Duodenal mucosa (tissue), 2 donors: ENCODE data around the gene TEX35.

Experiments
- H3K27ac ChIP-seq: one replicate; pipeline ENCODE4 v1.7.0; 2013; ENCODE audit warnings: low read depth, low read length
- H3K27me3 ChIP-seq, 2 donors: one replicate each; pipeline ENCODE4 v1.7.0; 2013; ENCODE audit warnings: low read length in 2 of 2, control low read depth in 1 of 2; ENCODE audit not compliant: insufficient read depth in 2 of 2, control insufficient read depth in 1 of 2
- H3K36me3 ChIP-seq, 2 donors: one replicate each; pipeline ENCODE4 v1.7.0; 2013; ENCODE audit warnings: low read length in 2 of 2, control low read depth in 1 of 2; ENCODE audit not compliant: insufficient read depth in 2 of 2, control insufficient read depth in 1 of 2
- H3K4me1 ChIP-seq, 2 donors: one replicate each; pipeline ENCODE4 v1.7.0; 2013; ENCODE audit warnings: low read length in 2 of 2, control low read depth in 1 of 2; ENCODE audit not compliant: insufficient read depth in 2 of 2, control insufficient read depth in 1 of 2
- H3K4me3 ChIP-seq, 2 donors: one replicate each; pipeline ENCODE4 v1.7.0; 2013; ENCODE audit warnings: low read length in 2 of 2, low read depth in 1 of 2
- H3K9ac ChIP-seq, 2 donors: one replicate each; pipeline ENCODE4 v1.7.0; 2013; ENCODE audit warnings: low read length in 2 of 2, low read depth in 1 of 2
- H3K9me3 ChIP-seq, 2 donors: one replicate each; pipeline ENCODE4 v1.7.0; 2013; ENCODE audit warnings: low read length in 2 of 2, control low read depth in 1 of 2; ENCODE audit not compliant: control insufficient read depth in 1 of 2

Gene TEX35

DNA sequence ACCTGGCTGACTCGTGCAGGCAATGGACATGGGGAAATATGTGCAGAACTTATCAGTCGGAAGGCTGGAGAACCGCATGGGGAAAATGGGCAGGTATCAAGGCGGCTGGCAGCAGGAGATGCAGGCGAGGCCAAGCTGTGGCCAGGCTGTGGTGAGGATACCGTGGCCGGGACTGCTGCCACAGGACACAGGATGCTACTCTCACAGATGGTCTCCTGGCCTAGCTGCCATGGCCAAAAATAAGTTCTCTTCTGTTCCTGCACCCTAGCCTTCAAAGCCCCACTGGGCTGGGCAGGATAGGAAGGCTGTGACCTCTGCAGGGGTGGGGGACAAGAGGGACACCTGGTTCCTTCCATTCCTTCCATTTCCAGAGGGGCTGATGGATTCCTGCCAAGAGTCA, 26.4 kb downstream of the TEX35 start:
- Histone ChIP-seq H3K27ac (no peak overlapping the region), H3K4me1 (peaks cover 41% of the 10 kb centered on the region in 2 donors), H3K27me3 (no peaks in the 10 kb centered on the region)

GRCh38 chr1:178540204-178540603, 27.3 kb downstream of the TEX35 start:
- Histone ChIP-seq H3K27me3 (no peaks in the 10 kb centered on the region), H3K9ac (no peak overlapping the region), H3K4me3 (no peak overlapping the region), H3K27ac (no peak overlapping the region), H3K4me1 (peaks cover 41 to 49% of the 10 kb centered on the region in 2 donors), H3K9me3 (no peaks in the 10 kb centered on the region), H3K36me3 (no peaks in the 10 kb centered on the region)

More for the DNA sequence above, 26.4 kb downstream of the TEX35 start:
- Histone ChIP-seq H3K36me3 (no peaks in the 10 kb centered on the region), H3K9ac (no peak overlapping the region), H3K9me3 (no peaks in the 10 kb centered on the region), H3K4me3 (no peak overlapping the region)

DNA sequence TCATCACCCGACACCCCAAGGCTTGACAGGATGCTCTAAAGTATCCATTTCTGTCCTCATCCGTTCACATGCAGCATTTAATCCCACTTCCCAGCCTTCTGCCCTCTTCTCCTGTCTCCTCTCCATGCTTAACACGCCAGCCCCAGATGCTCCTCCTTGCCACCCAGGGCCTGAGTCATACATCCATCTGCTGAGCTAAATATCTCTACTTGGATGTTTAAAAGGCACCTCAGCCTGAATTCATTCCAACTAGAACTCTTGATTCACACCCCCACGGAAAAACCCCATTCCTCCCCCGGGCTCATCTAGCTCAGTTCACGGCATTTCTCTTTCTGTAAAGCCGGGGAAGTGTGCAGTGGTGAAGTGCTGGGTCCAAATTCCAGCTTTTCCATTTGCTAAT, 27.7 kb downstream of the TEX35 start:
- Histone ChIP-seq H3K27me3 (no peaks in the 10 kb centered on the region), H3K9ac (no peak overlapping the region), H3K27ac (no peak overlapping the region), H3K4me3 (no peak overlapping the region), H3K36me3 (no peaks in the 10 kb centered on the region), H3K9me3 (no peaks in the 10 kb centered on the region), H3K4me1 (peaks cover 41 to 49% of the 10 kb centered on the region in 2 donors)

- H3K4me3 ChIP-seq: peak overlapping the region; percentile 97 to 99
Observed at GRCh38 chr1:178541379-178541778, 28.5 kb downstream of the TEX35 start.

GRCh38 chr1:178541829-178542553, 29.1 kb downstream of the TEX35 start:
- H3K4me3 ChIP-seq: peak overlapping the region; percentile 97 to 99
- H3K9ac ChIP-seq: peak overlapping the region; percentile 92 to 96
- H3K36me3 ChIP-seq: peaks cover 0 to 2% of the 10 kb centered on the region in 2 donors
- no peaks in the 10 kb centered on the region for H3K9me3 ChIP-seq
- peaks cover 32 to 39% of the 10 kb centered on the region in 2 donors for H3K4me1 ChIP-seq
- H3K27me3 ChIP-seq: no peaks in the 10 kb centered on the region
- H3K27ac ChIP-seq: peak overlapping the region; percentile 74

More at GRCh38 chr1:178541379-178541778, 28.5 kb downstream of the TEX35 start:
- no peaks in the 10 kb centered on the region for H3K9me3 ChIP-seq
- H3K36me3 ChIP-seq: no peaks in the 10 kb centered on the region
- no peak overlapping the region for H3K27ac ChIP-seq
- no peaks in the 10 kb centered on the region for H3K27me3 ChIP-seq
- H3K4me1 ChIP-seq: peaks cover 37 to 45% of the 10 kb centered on the region in 2 donors
- peak overlapping the region; percentile 92 to 96 for H3K9ac ChIP-seq

GRCh38 chr1:178542554-178543289, 29.8 kb downstream of the TEX35 start:
- H3K27ac ChIP-seq: peak overlapping the region; percentile 74
- H3K27me3 ChIP-seq: no peaks in the 10 kb centered on the region
- peak overlapping the region; percentile 92 to 96 for H3K9ac ChIP-seq
- no peaks in the 10 kb centered on the region for H3K9me3 ChIP-seq
- H3K4me3 ChIP-seq: peak overlapping the region; percentile 97 to 99
- peaks cover 3 to 5% of the 10 kb centered on the region in 2 donors for H3K36me3 ChIP-seq
- H3K4me1 ChIP-seq: peaks cover 24 to 31% of the 10 kb centered on the region in 2 donors

DNA sequence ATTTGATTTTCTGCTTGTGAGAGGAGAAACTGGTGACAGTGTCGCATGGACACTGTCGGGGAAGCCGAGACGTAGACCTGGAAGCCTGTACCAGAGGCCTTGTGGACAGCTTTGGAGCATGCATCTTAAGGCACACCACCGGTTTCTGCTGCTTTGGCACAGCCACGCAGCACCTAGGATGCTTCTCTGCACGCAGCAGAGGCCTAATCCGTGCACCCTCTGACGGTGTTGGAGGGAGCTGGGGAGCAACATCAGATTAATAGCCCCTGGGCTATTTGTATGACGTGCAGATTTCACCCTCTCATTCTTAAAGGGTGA, 30.3 kb downstream of the TEX35 start:
- Histone ChIP-seq H3K36me3 (peaks cover 3 to 5% of the 10 kb centered on the region in 2 donors), H3K9me3 (no peaks in the 10 kb centered on the region), H3K27me3 (no peaks in the 10 kb centered on the region), H3K27ac (peak overlapping the region; percentile 74), H3K4me3 (peak overlapping the region; percentile 97 to 99), H3K9ac (peak overlapping the region; percentile 92 to 96), H3K4me1 (peaks cover 19 to 26% of the 10 kb centered on the region in 2 donors)

DNA sequence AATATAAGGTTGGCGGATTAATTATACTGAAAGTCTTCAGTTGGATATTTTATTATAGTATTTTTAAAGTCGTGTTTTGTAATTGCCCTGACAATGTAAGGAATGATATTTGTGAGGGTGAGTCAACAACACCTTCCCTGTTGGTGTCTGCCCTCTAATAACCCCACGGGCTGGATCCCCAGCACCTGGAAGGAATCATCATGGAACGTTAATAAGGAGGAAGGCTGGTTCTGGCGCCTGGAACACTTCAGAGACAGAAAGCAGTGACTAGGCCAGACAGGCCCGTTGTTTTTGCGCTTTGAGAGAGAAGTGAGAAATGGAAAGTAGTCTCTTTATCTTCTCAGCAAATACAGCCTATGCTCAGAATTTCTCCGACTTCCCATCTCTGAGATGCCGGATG, 31.6 kb downstream of the TEX35 start:
- Histone ChIP-seq H3K9me3 (no peaks in the 10 kb centered on the region), H3K4me3 (no peak overlapping the region), H3K4me1 (peaks cover 13 to 20% of the 10 kb centered on the region in 2 donors), H3K27ac (no peak overlapping the region), H3K9ac (peak overlapping the region in 1 of 2 donors; percentile 29), H3K27me3 (no peaks in the 10 kb centered on the region), H3K36me3 (peaks cover 3 to 5% of the 10 kb centered on the region in 2 donors)

DNA sequence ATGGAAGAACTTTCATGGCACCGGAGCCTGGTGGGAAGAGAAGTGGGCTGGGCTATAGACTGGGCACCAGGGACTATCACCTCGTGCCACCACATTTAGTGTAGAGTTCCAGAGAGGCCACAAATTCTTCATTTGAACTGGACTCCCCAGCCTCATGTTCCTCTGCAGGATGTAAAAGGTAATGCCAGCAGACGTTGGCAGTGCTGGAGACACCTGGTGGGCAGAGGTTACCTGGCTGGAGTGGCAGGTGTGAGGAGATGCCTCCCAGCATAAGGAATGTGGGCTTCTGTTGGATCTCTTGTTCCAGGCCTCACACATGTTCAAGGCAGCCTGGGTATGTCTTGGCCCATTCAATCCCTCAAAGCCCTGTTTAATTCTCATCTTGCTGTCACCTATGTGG, 35.2 kb downstream of the TEX35 start:
- Histone ChIP-seq H3K27ac (no peak overlapping the region), H3K9ac (no peak overlapping the region), H3K4me3 (no peak overlapping the region), H3K9me3 (no peaks in the 10 kb centered on the region), H3K27me3 (no peaks in the 10 kb centered on the region), H3K4me1 (peaks cover 3 to 12% of the 10 kb centered on the region in 2 donors), H3K36me3 (peaks cover 8 to 9% of the 10 kb centered on the region in 2 donors)

- no peaks in the 10 kb centered on the region for H3K4me1 ChIP-seq
- H3K27ac ChIP-seq: no peak overlapping the region
- H3K4me3 ChIP-seq: no peak overlapping the region
- no peak overlapping the region for H3K9ac ChIP-seq
- H3K36me3 ChIP-seq: peaks cover 8 to 9% of the 10 kb centered on the region in 2 donors
- peaks cover 0 to 10% of the 10 kb centered on the region in 2 donors for H3K9me3 ChIP-seq
- no peaks in the 10 kb centered on the region for H3K27me3 ChIP-seq
Observed at GRCh38 chr1:178551307-178551706, 38.4 kb downstream of the TEX35 start.
